OCI-LY3 (cell line): Measurements from ENCODE around the gene CHST13.

Experiments used
- H2AFZ ChIP-seq: fragments of 200-600, 300-600 bp; shearing (Covaris generic); 2 replicates; pipeline ENCODE4 v1.6.0; 2014; ENCODE audit warnings: antibody characterized with exemption, low read depth, low read length
- H3K27ac ChIP-seq: fragments of 200-600, 300-600 bp; sonication (generic); 2 replicates; pipeline ENCODE4 v1.5.1; 2014; ENCODE audit warnings: mild to moderate bottlenecking, low read length, moderate library complexity, mixed read lengths
- H3K27me3 ChIP-seq: fragments of 200-600, 300-600 bp; sonication (generic); 2 replicates; pipeline ENCODE4 v1.6.1; 2014; ENCODE audit warnings: low read depth, low read length, mixed read lengths
- H3K36me3 ChIP-seq: fragments of 200-600, 300-600 bp; sonication (generic); replicated peaks from 2 replicates; pipeline ENCODE3; 2014; ENCODE audit warnings: low read depth, low read length, mixed read lengths
- H3K4me1 ChIP-seq: fragments of 300-600, 200-600 bp; sonication (generic); 2 replicates; pipeline ENCODE4 v1.6.1; 2014; ENCODE audit warnings: low read length, mixed read lengths
- H3K4me2 ChIP-seq: fragments of 200-600, 300-600 bp; sonication (generic); 2 replicates; pipeline ENCODE4 v1.6.1; 2014; ENCODE audit warnings: low read length, mixed read lengths
- H3K4me3 ChIP-seq: fragments of 300-600, 200-600 bp; sonication (generic); 2 replicates; pipeline ENCODE4 v1.5.1; 2014; ENCODE audit warnings: antibody characterized with exemption, mild to moderate bottlenecking, low read length, moderate library complexity
- H3K79me2 ChIP-seq: fragments of 300-600, 200-600 bp; shearing (Covaris generic); 2 replicates; pipeline ENCODE4 v1.6.1; 2014; ENCODE audit warnings: mild to moderate bottlenecking, low read length, mixed read lengths
- H3K9ac ChIP-seq: fragments of 300-600, 200-600 bp; shearing (Covaris generic); 2 replicates; pipeline ENCODE4 v1.6.0; 2014; ENCODE audit warnings: mild to moderate bottlenecking, low read length, moderate library complexity
- H3K9me3 ChIP-seq: fragments of 200-600, 300-600 bp; shearing (Covaris generic); 2 replicates; pipeline ENCODE4 v1.6.1; 2014; ENCODE audit warnings: low read length, mixed read lengths; ENCODE audit not compliant: insufficient read depth
- H4K20me1 ChIP-seq: fragments of 200-600, 300-600 bp; sonication (generic); 2 replicates; pipeline ENCODE4 v1.6.1; 2016; ENCODE audit warnings: low read length, mixed read lengths; ENCODE audit not compliant: insufficient read depth
- CTCF ChIP-seq: fragments of 200-600, 300-600 bp; sonication (generic); IDR thresholded peaks from 2 replicates; pipeline ENCODE4 v1.5.1; 2014; ENCODE audit warnings: antibody characterized with exemption, low read length, low read depth
- EZH2phosphoT487 ChIP-seq: fragments of 200-600 bp; shearing (Covaris generic); IDR thresholded peaks from 2 replicates; pipeline ENCODE4 v1.6.1; 2018; ENCODE audit warnings: antibody characterized with exemption, mixed run types, low read depth

The CHST13 gene

GRCh38 chr3:126509597-126510307, 14.2 kb upstream of the CHST13 start:
- no peaks in the 10 kb centered on the region for H3K9me3 ChIP-seq
- H2AFZ ChIP-seq, result no peak overlapping the region
- H3K4me1 ChIP-seq, result no peaks in the 10 kb centered on the region
- TF ChIP-seq EZH2phosphoT487 (no peak), CTCF (no peak)
- 0 out of 2 replicates have a peak, but pooled peaks cover under 1% of the 10 kb centered on the region for H3K27me3 ChIP-seq
- no peak overlapping the region for H3K9ac ChIP-seq
- no peaks in the 10 kb centered on the region for H3K79me2 ChIP-seq
- no peak overlapping the region for H3K4me2 ChIP-seq
- H3K36me3 ChIP-seq, result no peaks in the 10 kb centered on the region
- H4K20me1 ChIP-seq, result no peaks in the 10 kb centered on the region
- no peak overlapping the region for H3K27ac ChIP-seq
- no peak overlapping the region for H3K4me3 ChIP-seq

- H4K20me1 ChIP-seq, result no peaks in the 10 kb centered on the region
- TF ChIP-seq EZH2phosphoT487, result no peak
- TF ChIP-seq CTCF, result no peak
- H2AFZ ChIP-seq, result no peak overlapping the region
Observed at GRCh38 chr3:126510308-126510910, 13.5 kb upstream of the CHST13 start.

GRCh38 chr3:126511291-126511690, 12.7 kb upstream of the CHST13 start:
- no peak for TF ChIP-seq CTCF
- no peak for TF ChIP-seq EZH2phosphoT487
- no peak overlapping the region for H2AFZ ChIP-seq
- no peaks in the 10 kb centered on the region for H3K36me3 ChIP-seq
- H3K79me2 ChIP-seq, result no peaks in the 10 kb centered on the region
- H3K4me1 ChIP-seq, result no peaks in the 10 kb centered on the region
- H3K9me3 ChIP-seq, result no peaks in the 10 kb centered on the region
- H3K9ac ChIP-seq, result no peak overlapping the region
- H3K27ac ChIP-seq, result no peak overlapping the region
- H3K4me2 ChIP-seq, result no peak overlapping the region
- no peaks in the 10 kb centered on the region for H3K27me3 ChIP-seq
- H3K4me3 ChIP-seq, result no peak overlapping the region
- H4K20me1 ChIP-seq, result no peaks in the 10 kb centered on the region

More at GRCh38 chr3:126510308-126510910, 13.5 kb upstream of the CHST13 start:
- Histone ChIP-seq H3K4me2 (no peak overlapping the region), H3K4me1 (no peaks in the 10 kb centered on the region), H3K27me3 (no peaks in the 10 kb centered on the region), H3K79me2 (no peaks in the 10 kb centered on the region), H3K36me3 (no peaks in the 10 kb centered on the region), H3K4me3 (no peak overlapping the region), H3K9me3 (no peaks in the 10 kb centered on the region), H3K9ac (no peak overlapping the region), H3K27ac (no peak overlapping the region)

GRCh38 chr3:126512026-126512425, 11.9 kb upstream of the CHST13 start:
- no peaks in the 10 kb centered on the region for H4K20me1 ChIP-seq
- no peak for TF ChIP-seq EZH2phosphoT487
- no peak for TF ChIP-seq CTCF
- H3K9me3 ChIP-seq, result no peaks in the 10 kb centered on the region
- H3K9ac ChIP-seq, result no peak overlapping the region
- no peak overlapping the region for H3K4me2 ChIP-seq
- H2AFZ ChIP-seq, result no peak overlapping the region
- H3K36me3 ChIP-seq, result no peaks in the 10 kb centered on the region
- H3K4me3 ChIP-seq, result no peak overlapping the region
- H3K4me1 ChIP-seq, result no peaks in the 10 kb centered on the region
- no peak overlapping the region for H3K27ac ChIP-seq
- H3K27me3 ChIP-seq, result no peaks in the 10 kb centered on the region
- H3K79me2 ChIP-seq, result no peaks in the 10 kb centered on the region
